Measurements from ENCODE around the gene RUNX2.

Gene RUNX2

DNA sequence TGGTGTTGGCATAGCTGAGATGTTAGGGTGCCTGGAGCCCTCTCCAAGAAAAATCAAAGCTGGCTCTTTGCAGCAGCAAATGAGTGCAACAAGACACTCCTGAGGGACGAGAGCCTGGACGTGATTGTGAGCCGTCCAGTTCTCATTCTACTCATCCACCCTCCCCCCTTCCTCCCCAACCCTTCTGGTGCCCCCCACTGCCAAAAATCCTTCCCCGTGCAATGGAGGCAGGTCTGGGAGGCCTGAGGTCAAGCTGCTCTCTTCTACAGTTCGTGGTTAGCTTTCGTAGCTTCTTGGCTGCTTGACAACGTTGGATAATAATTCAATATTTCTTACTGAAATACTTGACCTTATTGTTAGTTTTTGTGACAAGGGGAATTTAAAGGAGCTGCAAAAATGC lies 234.9 kb downstream of the RUNX2 start:
- DNase-seq, result no peak

DNA sequence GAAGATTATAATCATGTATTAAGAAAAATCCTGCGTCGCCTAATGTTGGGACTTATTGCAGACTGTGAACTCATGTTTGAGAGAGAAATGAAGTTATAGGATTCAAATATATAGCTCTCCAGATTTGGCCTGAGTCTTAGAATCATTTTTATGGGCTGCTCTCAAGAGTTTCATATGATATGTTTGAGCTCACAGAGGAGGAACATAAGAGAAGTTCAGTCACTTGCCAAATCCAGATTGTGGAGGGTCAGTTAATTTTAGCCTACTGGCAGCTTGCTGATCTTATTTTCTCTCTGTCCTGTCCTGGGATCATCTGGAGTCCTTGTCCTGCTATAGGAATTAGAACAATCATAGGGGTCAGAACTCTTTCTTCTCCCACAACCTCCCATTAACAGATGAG lies 235.7 kb downstream of the RUNX2 start:
- DNase-seq, result no peak

DNA sequence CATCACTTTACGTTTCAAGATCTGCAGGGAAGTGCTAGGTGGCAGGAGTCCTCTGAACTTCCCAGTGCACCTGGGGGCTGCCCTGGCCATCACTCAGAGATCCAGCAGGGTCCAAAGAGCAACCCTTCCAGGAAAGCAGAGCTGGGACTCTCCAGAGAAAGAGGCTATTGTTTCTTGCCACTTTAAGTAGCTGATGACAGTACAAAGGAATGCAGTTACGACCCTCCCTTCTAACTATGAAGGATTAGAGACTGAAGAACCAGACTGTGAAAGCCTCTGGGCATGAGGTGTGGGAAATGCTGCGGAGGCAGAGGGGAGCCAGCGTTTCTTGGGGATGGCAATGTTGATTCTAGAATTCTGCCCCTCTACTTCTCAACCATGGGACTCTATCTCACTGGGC lies 238.8 kb downstream of the RUNX2 start:
- DNase-seq, result no peak

DNA sequence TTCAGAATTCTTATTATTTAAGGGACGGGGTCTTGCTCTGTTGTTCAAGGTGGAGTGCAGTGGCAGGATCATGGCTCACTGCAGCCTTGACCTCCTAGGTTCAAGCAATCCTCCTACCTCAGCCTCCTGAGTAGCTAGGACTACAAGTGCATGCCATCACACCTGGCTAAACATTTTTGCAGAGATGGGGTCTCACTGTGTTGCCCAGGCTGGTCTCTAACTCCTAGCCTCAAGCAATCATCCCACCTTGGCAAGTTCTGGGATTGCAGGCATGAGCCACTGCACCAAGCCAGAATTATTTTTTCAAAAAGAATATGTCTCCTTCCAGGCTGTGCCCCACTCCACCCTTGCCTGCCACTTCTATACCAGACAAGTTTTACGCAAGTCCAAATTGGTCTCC lies 239.7 kb downstream of the RUNX2 start:
- DNase-seq, result no peak

DNA sequence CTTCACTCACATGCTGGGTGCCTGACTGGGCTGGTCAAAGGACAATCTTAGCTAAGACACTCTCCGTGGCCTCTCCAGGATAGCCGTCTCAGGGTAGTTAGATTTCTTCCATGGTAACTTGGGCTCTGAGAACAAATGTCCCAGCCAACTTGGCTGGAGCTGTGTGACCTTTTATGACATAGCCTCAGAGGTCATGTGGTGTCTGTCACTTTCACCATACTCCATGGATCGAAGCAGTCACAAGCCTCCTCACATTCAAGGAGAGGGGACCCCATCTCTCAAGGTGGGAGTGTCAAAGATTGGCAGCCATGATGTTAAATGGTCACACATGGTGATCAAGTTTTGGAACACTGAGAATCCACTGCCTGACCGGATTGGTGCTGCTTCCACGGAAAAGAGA lies 240.5 kb downstream of the RUNX2 start:
- DNase-seq, result no peak

DNA sequence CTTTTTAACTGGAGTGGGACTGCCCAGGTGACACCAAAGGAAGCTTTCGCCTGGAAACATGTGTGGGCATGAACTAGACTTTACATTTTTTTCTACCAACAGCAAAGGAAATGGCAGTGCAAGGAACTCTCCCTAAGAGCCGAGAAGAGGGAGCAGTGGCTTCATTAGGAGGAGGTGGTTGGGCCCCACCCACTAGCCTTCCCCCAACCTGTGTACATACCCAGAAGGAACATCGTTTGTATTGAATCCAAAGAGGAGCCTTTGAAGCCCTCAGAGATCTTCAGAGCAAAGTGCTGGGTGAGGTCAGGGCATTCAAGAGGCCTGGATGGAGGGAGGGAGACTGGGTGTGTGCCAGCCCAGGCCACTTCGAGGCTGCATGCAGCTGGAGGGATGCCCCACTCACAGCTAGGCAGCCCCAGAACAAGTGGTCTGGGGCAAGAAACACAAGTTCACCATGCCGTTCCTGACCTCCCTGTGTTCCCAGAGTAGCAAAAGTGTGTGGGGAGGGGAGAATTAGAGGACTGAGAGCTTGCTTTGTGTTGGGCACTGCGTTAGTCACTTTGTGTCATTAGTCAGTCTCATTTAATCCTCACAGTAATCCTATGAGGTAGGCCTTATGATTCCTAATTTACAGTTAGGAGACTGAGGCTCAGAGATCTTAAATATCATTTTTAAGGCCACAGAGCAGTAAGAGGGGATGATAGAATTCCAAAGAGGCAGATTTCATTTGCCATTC lies 241.2 kb downstream of the RUNX2 start:
- no peak for DNase-seq

DNA sequence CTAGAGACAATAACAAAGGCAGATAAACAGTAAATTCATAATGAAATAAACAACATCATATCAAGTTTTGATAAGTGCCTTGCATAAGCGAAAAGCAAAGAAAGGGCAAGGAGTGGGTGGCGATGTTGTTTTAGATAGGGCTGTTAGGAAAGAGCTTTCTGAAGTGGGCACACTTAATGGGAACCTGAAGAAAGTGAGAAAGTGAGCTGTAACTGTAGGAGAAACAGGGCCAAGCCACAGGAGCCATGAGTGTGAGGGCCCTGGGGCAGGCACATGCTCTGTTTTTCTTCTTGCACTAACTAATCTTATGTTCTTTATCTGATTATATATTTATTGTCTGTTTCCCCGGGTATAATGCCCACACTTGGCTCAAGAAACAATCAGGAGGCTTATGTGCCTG lies 243.0 kb downstream of the RUNX2 start:
- no peak for DNase-seq

DNA sequence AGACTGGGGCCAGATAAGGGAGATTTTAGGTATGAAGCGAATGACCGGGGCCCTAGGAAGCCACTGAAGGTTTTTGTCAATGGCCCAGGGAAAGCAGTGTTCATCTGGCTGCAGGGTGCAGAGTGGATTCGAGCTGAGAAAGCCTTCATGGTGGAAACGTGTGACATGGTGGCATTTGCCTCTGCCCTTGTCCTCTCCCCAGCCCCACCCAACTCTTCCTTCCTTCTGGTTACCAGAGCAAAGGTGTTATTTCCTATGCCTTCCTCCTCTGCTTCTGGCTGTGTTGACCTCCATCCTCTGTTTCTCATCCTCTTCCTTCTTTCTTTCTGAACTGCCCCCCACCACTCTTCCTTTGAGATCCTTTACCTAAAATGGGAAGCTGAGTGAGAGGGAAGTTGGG lies 244.7 kb downstream of the RUNX2 start:
- no peak for DNase-seq

DNA sequence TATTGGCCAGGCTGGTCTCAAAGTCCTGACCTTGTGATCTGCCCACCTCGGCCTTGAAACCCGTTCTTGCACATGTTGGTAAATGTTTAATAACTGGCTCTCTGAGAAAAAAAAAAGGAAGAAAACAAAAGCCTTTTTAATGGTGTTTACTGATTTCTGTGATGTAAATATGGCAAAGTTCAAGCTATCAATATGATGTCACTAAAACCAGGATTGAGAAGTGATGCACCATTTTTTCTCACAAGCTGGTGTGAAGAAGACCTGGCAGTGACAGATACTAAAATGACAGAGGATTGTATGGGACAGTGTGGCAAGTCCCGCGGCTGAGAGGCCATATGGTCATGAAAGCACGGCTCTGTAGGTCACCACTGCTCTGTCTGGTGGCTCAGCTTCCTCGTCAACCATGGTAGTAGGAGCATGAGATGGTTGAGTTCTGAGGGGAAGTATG lies 245.9 kb downstream of the RUNX2 start:
- DNase-seq, result no peak

DNA sequence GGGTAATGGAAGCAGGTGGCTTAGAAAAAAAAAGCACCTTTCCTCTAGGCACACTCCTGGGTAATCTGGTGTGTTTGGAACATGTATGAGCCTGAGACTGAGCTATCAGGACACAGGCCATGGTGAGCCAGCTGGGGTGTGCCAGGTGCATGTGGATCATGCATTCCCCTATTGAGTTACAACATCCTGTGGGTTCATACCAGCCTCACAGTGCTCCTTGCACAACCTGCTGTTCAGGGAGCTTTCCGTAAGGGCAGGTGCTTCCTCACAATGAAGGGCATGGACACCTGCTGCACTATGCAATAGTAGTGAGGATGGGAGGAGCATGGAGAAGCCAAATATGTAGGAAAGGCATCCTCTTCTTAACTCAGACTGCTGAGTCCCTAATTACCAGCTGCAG lies 246.8 kb downstream of the RUNX2 start:
- peak; percentile 91 for DNase-seq

DNA sequence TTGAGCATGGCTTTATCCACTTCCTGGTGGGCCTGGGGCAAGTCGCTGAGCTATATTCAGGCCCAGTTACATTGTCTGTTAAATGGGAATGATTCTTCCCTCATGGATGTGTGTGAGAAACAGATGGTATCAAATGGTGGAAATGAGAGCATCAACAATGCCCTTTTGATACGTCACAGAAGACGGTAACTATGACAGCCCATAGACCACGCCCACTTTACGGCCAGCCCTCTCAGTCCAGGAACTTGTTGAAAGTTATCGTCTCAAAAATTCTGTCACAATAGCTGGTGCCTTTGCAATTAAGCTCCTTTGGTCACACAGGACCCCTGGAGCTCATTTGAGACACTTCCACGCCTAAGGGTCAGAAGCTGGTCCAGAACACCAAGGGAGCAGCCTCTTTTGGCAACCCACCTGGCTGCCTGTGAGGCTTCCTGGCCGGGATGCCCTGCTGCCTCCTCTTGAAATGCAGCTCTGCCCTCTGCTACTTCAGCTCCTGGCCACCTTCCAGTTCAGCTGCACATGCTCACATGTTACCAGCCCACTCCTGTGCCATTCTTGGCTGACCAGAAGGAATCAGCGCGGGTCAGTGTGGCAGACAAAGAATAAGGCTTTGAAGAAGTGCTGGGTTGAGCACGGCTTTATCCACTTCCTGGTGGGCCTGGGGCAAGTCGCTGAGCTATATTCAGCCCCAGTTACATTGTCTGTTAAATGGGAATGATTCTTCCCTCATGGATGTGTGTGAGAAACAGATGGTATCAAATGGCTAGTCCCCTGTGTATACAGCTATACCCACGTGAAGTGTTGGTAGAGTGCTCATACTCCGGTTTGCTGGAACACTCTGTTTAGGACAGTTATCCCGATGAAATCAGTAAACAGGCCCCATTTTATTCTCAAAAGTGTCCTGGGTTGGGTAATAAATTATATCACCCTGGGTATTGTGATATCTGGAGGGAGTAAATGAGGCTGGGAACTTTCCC lies 248.8 kb downstream of the RUNX2 start:
- no peak for DNase-seq

DNA sequence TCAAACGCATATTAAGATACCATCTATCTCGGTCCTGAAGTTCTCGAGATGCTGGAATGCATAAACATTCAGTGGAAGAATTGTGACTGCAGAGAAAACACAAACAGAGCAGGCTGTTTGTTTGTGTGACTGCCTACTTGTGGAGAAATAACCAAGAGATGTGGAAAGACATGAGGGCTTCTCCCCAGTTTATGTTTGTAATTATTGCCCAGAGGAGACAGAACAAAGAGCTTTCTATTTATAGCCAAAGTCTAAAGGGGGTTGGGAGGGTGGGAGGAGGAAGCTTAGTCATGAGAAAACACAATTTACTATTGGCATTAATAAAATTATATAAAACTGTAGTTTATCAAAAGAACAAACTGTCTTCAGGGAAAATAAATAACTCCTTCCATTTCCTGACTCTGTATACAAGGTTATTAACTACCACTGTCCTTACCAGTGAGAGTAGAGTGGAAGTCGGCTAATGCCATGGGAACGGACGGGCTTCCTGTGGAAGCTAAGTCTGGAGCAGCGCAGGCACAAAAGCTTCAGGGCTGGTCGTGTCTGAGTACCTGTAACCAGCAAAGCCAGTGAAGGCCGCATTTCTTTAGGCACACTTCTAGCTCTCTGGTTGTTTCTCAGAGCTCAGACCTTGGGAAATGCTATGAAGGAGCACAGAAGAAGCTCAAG lies 249.8 kb downstream of the RUNX2 start:
- DNase-seq, result no peak

DNA sequence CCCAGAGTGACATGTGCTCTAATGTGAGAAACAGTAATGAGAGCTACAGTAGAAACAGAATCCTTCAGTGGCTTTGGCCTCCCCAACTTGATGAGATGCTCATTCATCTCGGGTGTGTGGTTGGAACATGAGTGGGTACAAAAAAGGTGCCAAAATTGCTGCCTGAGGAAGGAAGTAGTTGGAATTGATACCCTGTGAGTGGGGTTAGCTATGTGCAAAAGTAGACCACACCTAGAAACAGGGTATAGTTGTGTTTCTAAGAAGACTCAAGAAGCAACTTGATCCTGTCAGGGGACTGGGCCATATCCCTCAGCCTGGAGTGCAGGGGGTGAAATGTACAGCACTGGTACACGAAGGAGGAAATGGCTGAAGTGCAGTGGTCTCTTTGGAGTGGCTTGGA lies 256.0 kb downstream of the RUNX2 start:
- no peak for DNase-seq

DNA sequence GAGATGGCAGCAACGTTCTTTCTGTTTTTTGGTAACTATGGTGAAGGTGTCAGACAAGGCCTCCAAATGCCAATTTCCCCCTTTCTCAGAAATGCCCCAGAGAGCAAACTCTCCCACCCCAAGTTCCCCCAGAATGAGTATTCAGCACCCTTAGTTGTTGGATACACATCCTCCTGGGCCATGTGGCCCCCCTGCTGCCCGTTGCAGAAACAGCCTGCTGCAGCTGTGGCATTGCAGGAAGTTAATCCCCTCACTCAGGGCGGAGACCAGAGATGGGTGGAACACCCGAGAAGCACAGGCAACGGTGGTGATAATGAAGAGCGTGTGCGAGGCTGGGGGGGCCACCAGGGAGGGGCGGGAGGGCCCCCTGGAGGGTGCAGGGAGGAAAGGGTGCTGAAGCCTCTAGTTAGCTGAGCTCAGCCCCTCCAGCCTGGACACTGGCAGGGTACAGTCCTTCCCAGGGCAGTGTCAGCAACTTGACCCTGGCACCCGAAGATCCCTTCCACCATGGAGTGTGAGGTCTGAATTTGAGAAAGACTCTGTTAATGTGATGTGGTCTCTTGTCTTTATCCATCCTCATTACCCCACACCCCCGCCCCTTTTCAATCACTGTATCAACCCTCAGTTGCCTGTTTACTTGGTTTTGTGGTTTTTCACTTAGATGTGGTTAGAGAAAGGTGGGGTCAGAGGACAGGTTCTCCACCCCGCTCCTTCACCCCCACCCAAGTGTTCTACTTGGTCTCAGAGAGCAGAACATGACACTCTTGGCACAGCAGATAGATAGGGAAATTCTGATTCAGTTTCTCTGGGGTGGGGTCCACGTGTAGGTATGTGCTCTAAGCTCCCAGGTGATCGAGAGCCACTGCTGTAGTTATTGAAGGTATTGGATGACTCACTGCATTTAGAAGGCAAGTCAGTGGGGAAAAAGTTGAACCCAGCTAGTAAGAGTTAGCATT lies 258.4 kb downstream of the RUNX2 start:
- no peak for DNase-seq

DNA sequence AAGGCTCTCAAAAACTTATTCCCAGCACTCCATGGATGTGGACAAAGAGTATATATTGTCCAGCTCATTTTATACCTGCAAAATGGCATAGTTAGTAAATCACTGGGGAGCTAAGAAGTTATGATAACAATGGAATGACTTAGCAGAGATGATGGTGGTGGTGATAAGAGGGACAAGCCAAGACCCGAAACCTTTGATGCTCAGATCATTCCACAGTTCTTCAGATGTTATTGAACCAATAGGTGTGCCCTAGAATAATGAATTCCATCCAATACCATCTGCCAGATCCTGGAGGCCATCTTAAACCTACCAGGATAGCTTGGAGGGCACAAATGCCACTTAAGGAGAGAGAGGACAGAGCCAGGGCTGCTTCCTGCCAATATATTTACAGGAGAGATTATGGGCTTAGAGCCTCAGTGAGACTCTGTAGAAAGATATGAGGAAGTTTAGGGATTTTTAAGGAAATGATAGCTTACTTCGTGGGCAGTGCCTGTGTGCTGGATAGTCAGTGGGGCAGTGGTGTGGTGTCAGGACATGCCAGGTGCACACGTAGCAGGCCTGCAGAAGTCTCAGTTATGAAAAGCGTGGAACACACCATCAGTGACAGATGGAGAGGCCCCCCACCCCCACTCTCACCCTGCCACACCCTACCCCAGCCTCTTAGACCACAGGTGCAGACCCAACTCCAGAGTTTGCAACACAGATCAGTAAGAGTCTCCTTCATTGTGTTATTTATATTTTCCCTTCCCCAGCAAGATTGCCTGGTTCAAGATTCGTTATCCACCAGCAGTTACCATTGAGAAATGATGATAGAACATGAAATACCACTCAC lies 259.3 kb downstream of the RUNX2 start:
- DNase-seq, result no peak

DNA sequence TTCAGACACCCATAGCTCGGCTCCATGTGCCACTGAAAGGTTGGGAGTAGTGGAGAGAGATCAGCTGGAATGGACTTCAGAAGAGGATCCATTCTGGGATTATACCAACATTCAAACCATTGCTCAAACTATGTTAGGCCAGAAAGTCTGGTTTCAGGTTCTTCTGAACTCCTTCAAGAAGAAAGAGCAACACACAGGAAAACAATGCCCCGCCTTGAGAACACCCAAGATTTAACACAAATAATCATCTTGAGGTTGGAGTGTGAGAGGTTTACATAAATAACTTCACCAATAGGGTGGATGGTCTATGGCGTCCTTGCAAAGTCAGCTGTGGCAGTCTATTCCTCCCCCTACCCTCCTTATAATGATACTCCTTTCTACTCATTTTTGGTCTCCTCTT lies 261.2 kb downstream of the RUNX2 start:
- DNase-seq, result no peak

DNA sequence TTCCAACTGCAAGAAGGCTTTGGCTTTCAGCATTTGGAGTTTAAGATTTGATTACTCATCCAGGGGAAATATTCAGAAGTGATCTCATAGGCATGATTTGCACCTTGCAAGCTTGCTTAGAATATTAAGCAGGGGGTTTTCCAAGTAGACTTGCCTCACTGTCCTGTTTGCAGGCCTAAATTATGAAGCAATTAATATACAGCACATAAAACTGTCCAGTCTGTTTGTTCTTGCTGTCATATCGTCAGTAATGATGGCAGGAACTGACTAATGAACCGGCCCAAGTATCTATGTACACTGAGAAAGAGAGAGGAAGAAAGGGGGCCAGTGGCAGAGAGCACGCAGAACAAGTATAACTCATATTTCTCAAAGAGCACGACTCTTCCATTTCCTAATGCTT lies 262.1 kb downstream of the RUNX2 start:
- no peak for DNase-seq

DNA sequence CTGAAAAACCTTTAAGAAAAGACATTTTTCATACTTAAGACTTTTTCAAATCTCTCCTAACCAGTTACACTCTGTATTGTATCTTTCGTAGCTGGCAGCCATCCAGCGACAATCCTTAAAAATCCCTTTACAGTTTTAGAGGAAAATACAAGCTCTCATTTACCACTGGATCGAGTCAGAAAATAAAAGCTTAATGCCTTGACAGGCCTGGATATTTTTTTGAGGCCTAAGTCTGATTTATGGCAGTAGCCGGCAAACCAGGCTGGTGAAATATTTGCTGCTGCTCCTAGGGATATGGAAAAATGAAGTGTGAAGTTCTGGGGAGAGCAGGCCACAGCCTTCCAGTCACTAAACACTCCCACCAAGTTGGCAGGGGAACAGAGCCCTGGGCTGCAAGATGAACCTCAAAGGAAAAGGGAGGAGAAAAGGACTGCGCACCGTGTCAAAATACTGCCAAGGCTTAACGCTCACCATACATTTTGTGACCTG lies 262.6 kb downstream of the RUNX2 start:
- no peak for DNase-seq

DNA sequence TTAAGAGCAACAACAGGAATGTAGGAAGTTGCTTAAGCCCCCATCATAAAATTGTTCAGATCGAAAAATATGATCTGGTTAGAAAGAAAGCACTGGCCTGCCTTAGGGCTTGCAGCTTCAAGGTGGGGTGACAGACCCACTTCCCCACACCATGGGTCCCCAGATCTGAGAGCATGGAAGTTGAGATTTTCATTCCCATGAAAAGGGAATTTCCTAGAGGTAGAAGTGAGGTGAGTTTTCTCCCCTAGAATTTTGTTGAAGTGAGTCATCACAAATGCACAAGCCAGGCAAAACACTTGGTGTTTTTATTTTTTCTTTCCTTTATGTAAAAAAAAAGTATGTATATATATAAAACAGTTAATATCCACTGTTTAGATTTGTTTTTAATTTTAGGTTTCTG lies 263.2 kb downstream of the RUNX2 start:
- DNase-seq, result no peak

DNA sequence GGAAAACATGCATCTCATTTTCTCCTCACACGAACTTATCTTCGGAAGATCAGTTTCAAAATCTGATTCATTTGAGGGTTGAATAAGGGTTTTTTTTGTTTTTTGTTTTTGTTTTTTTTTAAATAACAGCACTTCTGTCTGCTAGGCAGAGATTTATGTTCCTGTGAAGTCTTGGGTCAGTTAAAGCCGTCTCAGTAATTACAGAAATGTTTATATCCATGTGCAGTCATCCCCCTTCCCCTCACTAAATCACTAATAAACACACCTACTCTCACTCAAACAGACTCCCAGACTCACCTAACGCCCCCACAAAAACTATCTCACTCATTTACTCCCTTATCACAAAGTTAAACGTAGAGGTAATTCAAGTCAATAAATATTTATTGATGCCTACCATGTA lies 263.8 kb downstream of the RUNX2 start:
- DNase-seq, result no peak

DNA sequence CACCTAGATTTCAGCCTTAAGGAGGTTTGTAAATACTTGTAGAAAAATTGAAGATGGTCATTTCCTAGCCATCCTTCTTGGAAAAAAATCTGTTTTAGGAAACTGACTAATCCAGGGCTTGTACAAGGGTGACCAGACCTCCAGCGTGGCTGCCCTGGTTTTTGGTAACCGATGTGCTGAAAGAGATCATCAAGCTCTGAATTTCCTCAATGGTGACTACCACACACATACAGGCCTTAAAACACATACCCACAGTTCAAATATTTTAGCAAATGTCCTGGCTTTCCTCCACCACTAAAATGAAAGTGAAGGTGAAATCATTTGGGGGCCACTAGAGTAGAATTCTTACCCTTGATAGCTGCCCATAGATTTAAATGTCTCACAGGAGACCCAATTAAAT lies 264.9 kb downstream of the RUNX2 start:
- DNase-seq, result no peak

Data from GF-D8 (cell line).